IMR-90 (cell line): ENCODE measurements around the gene SPEG.

Experiments used
- CTCF ChIP-seq: conservative IDR thresholded peaks from 2 replicates; pipeline ENCODE4 v1.5.1; 2012; ENCODE audit warnings: mild to moderate bottlenecking, low read depth, low read length, improper control_type of control experiment
- MAZ ChIP-seq: IDR thresholded peaks from 2 replicates; pipeline ENCODE4 v1.6.1; 2012; ENCODE audit warnings: low read depth, mild to moderate bottlenecking, low read length, improper control_type of control experiment, moderate library complexity, borderline replicate concordance
- POLR2A ChIP-seq: IDR thresholded peaks from 2 replicates; pipeline ENCODE4 v1.6.1; 2012; ENCODE audit warnings: mild to moderate bottlenecking, low read depth, low read length

DNA sequence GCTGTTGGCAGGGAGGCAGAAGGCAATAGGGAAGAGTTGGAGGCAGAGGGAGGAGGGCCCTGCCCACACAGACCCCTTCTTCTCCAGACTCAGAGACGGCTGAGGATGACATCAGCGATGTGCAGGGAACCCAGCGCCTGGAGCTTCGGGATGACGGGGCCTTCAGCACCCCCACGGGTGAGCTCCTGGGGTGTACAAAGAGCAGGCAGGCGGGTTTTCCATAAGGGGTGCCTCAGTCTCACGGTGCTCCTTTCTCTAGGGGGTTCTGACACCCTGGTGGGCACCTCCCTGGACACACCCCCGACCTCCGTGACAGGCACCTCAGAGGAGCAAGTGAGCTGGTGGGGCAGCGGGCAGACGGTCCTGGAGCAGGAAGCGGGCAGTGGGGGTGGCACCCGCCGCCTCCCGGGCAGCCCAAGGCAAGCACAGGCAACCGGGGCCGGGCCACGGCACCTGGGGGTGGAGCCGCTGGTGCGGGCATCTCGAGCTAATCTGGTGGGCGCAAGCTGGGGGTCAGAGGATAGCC is 10.0 kb downstream of the SPEG start:
- no peak for TF ChIP-seq CTCF
- TF ChIP-seq POLR2A = no peak
- TF ChIP-seq MAZ = no peak
